PC-9 (cell line): ENCODE data around the gene RBM18. TPM values are rescaled to one million over a fixed set of nuclear protein-coding genes. Genes with fewer than 3 reads are reported as not detected.

Experiments used
- BruUV-seq: library from RNA; stranded (reverse); fragments of 400-500 nt; replicated peaks from 2 replicates; lab custom pipeline; 2021; lab: Mats Ljungman, UMichigan
- CTCF ChIA-PET: fragments of 300-600 bp; sonication (Branson Sonifier 250); formaldehyde crosslinking; loops from one replicate; lab custom pipeline; 2022; ENCODE audit warnings: antibody characterized with exemption; lab: Charles Lee
- POLR2A ChIA-PET: fragments of 300-600 bp; sonication (Branson Sonifier 250); formaldehyde crosslinking; loops from one replicate; lab custom pipeline; 2022; ENCODE audit warnings: antibody characterized with exemption; ENCODE audit not compliant: unreplicated experiment; lab: Charles Lee
- DNase-seq, 2 experiments: peaks; one replicate each; pipeline versions ENCODE4 v3.0.0 to v3.0.0-alpha.2; 2015 to 2022; ENCODE audit warnings: mixed read lengths in 1 of 2
- H2AFZ ChIP-seq: fragments of 200-600 bp; sonication (generic); 2 replicates; pipeline ENCODE4 v1.8.1; 2017; ENCODE audit warnings: antibody characterized with exemption
- H3F3A ChIP-seq: fragments of 200-600 bp; sonication (generic); 2 replicates; pipeline ENCODE4 v1.8.1; 2017; ENCODE audit warnings: antibody characterized with exemption, mild to moderate bottlenecking, low read depth; ENCODE audit not compliant: insufficient read depth
- H3K27ac ChIP-seq: fragments of 200-600 bp; sonication (generic); 2 replicates; pipeline ENCODE4 v1.6.1; 2016; ENCODE audit warnings: mixed run types
- H3K27me3 ChIP-seq: fragments of 200-600 bp; sonication (generic); 2 replicates; pipeline ENCODE4 v1.6.1; 2016; ENCODE audit warnings: low read depth, mixed run types; ENCODE audit not compliant: insufficient read depth
- H3K36me3 ChIP-seq: fragments of 200-600 bp; sonication (generic); 2 replicates; pipeline ENCODE4 v1.6.1; 2016; ENCODE audit warnings: low read depth, mixed run types
- H3K4me1 ChIP-seq: fragments of 200-600 bp; sonication (generic); replicated peaks from 2 replicates; pipeline ENCODE4 v1.6.1; 2016; ENCODE audit warnings: mixed run types; ENCODE audit not compliant: insufficient read depth
- H3K4me2 ChIP-seq: fragments of 200-600 bp; sonication (generic); 2 replicates; pipeline ENCODE4 v1.6.1; 2017; ENCODE audit warnings: mixed run types
- H3K4me3 ChIP-seq: fragments of 200-600 bp; sonication (generic); 2 replicates; pipeline ENCODE4 v1.6.1; 2016; ENCODE audit warnings: mixed run types
- H3K79me2 ChIP-seq: fragments of 200-600 bp; sonication (generic); 2 replicates; pipeline ENCODE4 v1.6.1; 2017; ENCODE audit warnings: low read depth, mixed run types
- H3K9me2 ChIP-seq: fragments of 200-600 bp; sonication (generic); 2 replicates; pipeline ENCODE4 v1.8.1; 2017; ENCODE audit warnings: mild to moderate bottlenecking; ENCODE audit not compliant: insufficient read depth
- H3K9me3 ChIP-seq: fragments of 200-600 bp; sonication (generic); 2 replicates; pipeline ENCODE4 v1.8.1; 2016; ENCODE audit warnings: low read depth; ENCODE audit not compliant: insufficient read depth
- H4K20me1 ChIP-seq: fragments of 200-600 bp; sonication (generic); 2 replicates; pipeline ENCODE4 v1.8.1; 2017; ENCODE audit not compliant: insufficient read depth
- CTCF ChIP-seq: fragments of 200-600 bp; sonication (generic); conservative IDR thresholded peaks from 2 replicates; pipeline ENCODE4 v1.6.1; 2017; ENCODE audit warnings: mixed run types, antibody characterized with exemption, mild to moderate bottlenecking, moderate library complexity
- EZH2 ChIP-seq: fragments of 200-600 bp; sonication (generic); IDR thresholded peaks from 2 replicates; pipeline ENCODE4 v1.8.0; 2017; ENCODE audit warnings: antibody characterized with exemption, low read depth
- intact Hi-C: fragments of 100-400 bp; cut with micrococcal nuclease; formaldehyde crosslinking; loops from one replicate; pipeline ENCODE4 v1.10.0; 2022; ENCODE audit not compliant: unreplicated experiment
- total RNA-seq: library from RNA; stranded (reverse); gene quantifications from 2 replicates; pipeline ENCODE4 v1.2.3, GENCODE V29; 2021

RBM18 gene
- total RNA-seq, 1 experiment from 2014 or later: 15.1 TPM

- intact Hi-C loops: no loop called here
- Histone ChIP-seq H3K27me3 (peaks cover 6% of the 10 kb centered on the region), H3K36me3 (no peaks in the 10 kb centered on the region), H3K4me1 (no peaks in the 10 kb centered on the region), H3K9me3 (no peaks in the 10 kb centered on the region), H3F3A (no peaks in the 10 kb centered on the region), H3K79me2 (no peaks in the 10 kb centered on the region), H3K27ac (no peak overlapping the region), H2AFZ (no peak overlapping the region), H3K4me3 (no peak overlapping the region), H3K9me2 (no peaks in the 10 kb centered on the region), H3K4me2 (no peak overlapping the region), H4K20me1 (no peaks in the 10 kb centered on the region)
- BruUV-seq: no TSS peak
- no peak for TF ChIP-seq EZH2
- TF ChIP-seq CTCF: no peak
- ChIA-PET CTCF (no interaction called here), POLR2A (no interaction called here)
- no peak for DNase-seq
Measured at GRCh38 chr9:122191584-122191983, 73.1 kb downstream of the RBM18 start.

GRCh38 chr9:122190597-122191381 is 73.9 kb downstream of the RBM18 start:
- no peaks in the 10 kb centered on the region for H3K79me2 ChIP-seq
- peak in 1 of 2 experiments; percentile 41 for DNase-seq
- no peak overlapping the region for H3K4me2 ChIP-seq
- POLR2A ChIA-PET: no interaction called here
- no peaks in the 10 kb centered on the region for H3K9me3 ChIP-seq
- CTCF ChIA-PET: no interaction called here
- H3F3A ChIP-seq: no peaks in the 10 kb centered on the region
- peaks cover 4% of the 10 kb centered on the region; the same call in 1 of the 2 replicates for H3K27me3 ChIP-seq
- H3K4me1 ChIP-seq: no peaks in the 10 kb centered on the region
- H3K27ac ChIP-seq: no peak overlapping the region
- BruUV-seq: no TSS peak
- H3K36me3 ChIP-seq: no peaks in the 10 kb centered on the region
- H3K4me3 ChIP-seq: no peak overlapping the region
- intact Hi-C loops: no loop called here
- TF ChIP-seq EZH2 (no peak), CTCF (no peak)
- no peak overlapping the region for H2AFZ ChIP-seq
- no peaks in the 10 kb centered on the region for H4K20me1 ChIP-seq
- H3K9me2 ChIP-seq: no peaks in the 10 kb centered on the region

GRCh38 chr9:122188369-122188768 is 76.3 kb downstream of the RBM18 start:
- H3K9me2 ChIP-seq: no peaks in the 10 kb centered on the region
- intact Hi-C loops: no loop called here
- H3K4me3 ChIP-seq: no peak overlapping the region
- no peaks in the 10 kb centered on the region for H3K4me1 ChIP-seq
- ChIA-PET CTCF (no interaction called here), POLR2A (no interaction called here)
- TF ChIP-seq EZH2: no peak
- no peak for TF ChIP-seq CTCF
- no peaks in the 10 kb centered on the region for H3K79me2 ChIP-seq
- DNase-seq: no peak
- H3K9me3 ChIP-seq: no peaks in the 10 kb centered on the region
- H3K27me3 ChIP-seq: peaks cover 14% of the 10 kb centered on the region
- no peaks in the 10 kb centered on the region for H3F3A ChIP-seq
- no peak overlapping the region for H3K4me2 ChIP-seq
- H3K36me3 ChIP-seq: no peaks in the 10 kb centered on the region
- no peak overlapping the region for H2AFZ ChIP-seq
- H3K27ac ChIP-seq: no peak overlapping the region
- H4K20me1 ChIP-seq: no peaks in the 10 kb centered on the region
- no TSS peak for BruUV-seq

Other genes starting within 250 kb of the RBM18 start
- gene TTLL11, start 171.5 kb downstream of the RBM18 start, total RNA-seq: 2.0 and 2.3 TPM in 2 replicates
- 73.4 and 84.6 TPM in 2 replicates for gene NDUFA8, start 105.1 kb downstream of the RBM18 start, total RNA-seq
- gene MORN5, start 104.9 kb downstream of the RBM18 start, total RNA-seq: not detected in 2 replicates
- 0.48 TPM in 1 of 2 replicates, not detected in the other for gene LHX6, start 35.9 kb downstream of the RBM18 start, total RNA-seq
- gene MRRF, start within 50 bp of the RBM18 start, total RNA-seq: 69.0 and 79.5 TPM in 2 replicates
- gene PTGS1, start 106.2 kb upstream of the RBM18 start, total RNA-seq: 1.8 TPM in 2 replicates
- not detected in 2 replicates for gene OR1J1, start 213.1 kb upstream of the RBM18 start, total RNA-seq
- not detected in 2 replicates for gene OR1J2, start 246.0 kb upstream of the RBM18 start, total RNA-seq